HFFc6 (cell line): ENCODE measurements around the gene IGFALS. TPM values are rescaled to one million over a fixed set of nuclear protein-coding genes. Genes with fewer than 3 reads are reported as not detected.
A peak's percentile ranks its signal among the peaks of the same experiment; 100 is the strongest.

Experiments used
- DNase-seq: peaks from one replicate; pipeline ENCODE4 v3.0.0-alpha.2; 2018
- H3K27ac Mint-ChIP-seq: 2 replicates; pipeline ENCODE4 v1.8.0; 2020; ENCODE audit warnings: mild to moderate bottlenecking, mixed read lengths
- H3K27me3 Mint-ChIP-seq: 2 replicates; pipeline ENCODE4 v1.8.0; 2021; ENCODE audit warnings: mild to moderate bottlenecking, moderate library complexity, mixed read lengths; ENCODE audit not compliant: insufficient read depth
- H3K36me3 Mint-ChIP-seq: 2 replicates; pipeline ENCODE4 v1.8.0; 2021; ENCODE audit warnings: low read depth, mixed read lengths
- H3K4me1 Mint-ChIP-seq: 2 replicates; pipeline ENCODE4 v1.8.0; 2020; ENCODE audit warnings: low read depth, mixed read lengths
- H3K4me3 Mint-ChIP-seq: 2 replicates; pipeline ENCODE4 v1.8.0; 2020; ENCODE audit warnings: mild to moderate bottlenecking, moderate library complexity, mixed read lengths
- H3K9me3 Mint-ChIP-seq: 2 replicates; pipeline ENCODE4 v1.8.0; 2020; ENCODE audit warnings: mild to moderate bottlenecking, mixed read lengths
- CTCF ChIP-seq: fragments of 200-600 bp; sonication (generic); IDR thresholded peaks from 2 replicates; pipeline ENCODE4 v1.5.0; 2021; ENCODE audit warnings: antibody characterized with exemption, mild to moderate bottlenecking
- total RNA-seq, 6 experiments: library from RNA; stranded (reverse); fragmentation: NEBNext Ultra II Directional; extraction: Animal tissue kit (Norgen Biotek cat#: 25700); gene quantifications; 2 replicates in 1 of 6; 3 replicates in 5 of 6; pipeline ENCODE4 v1.2.3, GENCODE V29; 2021

IGFALS gene
- total RNA-seq, 6 experiments from 2014 or later, result not detected

- TF ChIP-seq CTCF, result no peak
- Mint-ChIP-seq H3K4me1 (peaks cover 25% of the 10 kb centered on the region), H3K27me3 (peaks cover 3% of the 10 kb centered on the region), H3K36me3 (peaks cover 11% of the 10 kb centered on the region), H3K4me3 (no peak overlapping the region), H3K27ac (no peak overlapping the region), H3K9me3 (no peaks in the 10 kb centered on the region)
- DNase-seq, result no peak
These were observed 36.7 kb upstream of the IGFALS start for GRCh38 chr16:1830213-1830612.

DNA sequence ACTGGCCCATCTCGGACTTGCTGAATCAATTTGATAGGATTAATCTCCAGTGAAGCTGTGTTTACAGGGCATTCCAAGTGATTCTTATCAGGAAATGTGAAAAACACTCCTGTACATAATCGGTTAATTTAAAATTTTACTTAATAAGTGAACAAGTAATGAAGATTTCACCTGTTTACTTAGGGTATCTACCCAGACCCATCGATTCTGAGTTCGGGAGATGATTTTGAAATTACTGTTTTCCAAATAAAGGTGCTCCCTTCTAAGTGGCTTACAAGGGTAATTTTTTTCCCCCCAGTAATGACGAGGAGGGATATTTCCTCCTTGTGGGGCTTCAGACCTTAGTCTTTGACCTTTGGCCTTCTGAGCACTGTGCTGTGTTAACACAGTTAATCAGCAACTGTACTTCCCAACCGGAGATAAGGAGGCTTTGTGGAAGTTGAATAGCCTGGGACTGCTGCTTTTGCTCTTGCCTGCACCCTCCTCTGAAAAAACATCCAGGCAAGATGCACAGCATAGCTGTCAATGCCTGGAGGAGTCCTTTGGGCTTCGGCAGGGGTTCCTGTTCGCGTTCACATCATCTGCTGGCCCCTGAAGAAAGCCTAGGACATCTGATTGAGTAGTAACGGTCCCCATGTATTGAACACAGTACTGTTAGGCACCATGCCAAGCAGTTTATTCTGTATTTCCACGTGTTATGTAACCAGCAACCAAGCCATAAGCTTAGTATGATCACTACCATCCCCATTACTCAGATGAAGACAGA, 35.3 kb upstream of the IGFALS start:
- no peak for TF ChIP-seq CTCF
- H3K27me3 Mint-ChIP-seq, result peaks cover 6% of the 10 kb centered on the region
- DNase-seq, result no peak
- H3K9me3 Mint-ChIP-seq, result no peaks in the 10 kb centered on the region
- peaks cover 34% of the 10 kb centered on the region for H3K4me1 Mint-ChIP-seq
- no peak overlapping the region for H3K27ac Mint-ChIP-seq
- H3K4me3 Mint-ChIP-seq, result peak overlapping the region; percentile 97
- peaks cover 11% of the 10 kb centered on the region for H3K36me3 Mint-ChIP-seq

DNA sequence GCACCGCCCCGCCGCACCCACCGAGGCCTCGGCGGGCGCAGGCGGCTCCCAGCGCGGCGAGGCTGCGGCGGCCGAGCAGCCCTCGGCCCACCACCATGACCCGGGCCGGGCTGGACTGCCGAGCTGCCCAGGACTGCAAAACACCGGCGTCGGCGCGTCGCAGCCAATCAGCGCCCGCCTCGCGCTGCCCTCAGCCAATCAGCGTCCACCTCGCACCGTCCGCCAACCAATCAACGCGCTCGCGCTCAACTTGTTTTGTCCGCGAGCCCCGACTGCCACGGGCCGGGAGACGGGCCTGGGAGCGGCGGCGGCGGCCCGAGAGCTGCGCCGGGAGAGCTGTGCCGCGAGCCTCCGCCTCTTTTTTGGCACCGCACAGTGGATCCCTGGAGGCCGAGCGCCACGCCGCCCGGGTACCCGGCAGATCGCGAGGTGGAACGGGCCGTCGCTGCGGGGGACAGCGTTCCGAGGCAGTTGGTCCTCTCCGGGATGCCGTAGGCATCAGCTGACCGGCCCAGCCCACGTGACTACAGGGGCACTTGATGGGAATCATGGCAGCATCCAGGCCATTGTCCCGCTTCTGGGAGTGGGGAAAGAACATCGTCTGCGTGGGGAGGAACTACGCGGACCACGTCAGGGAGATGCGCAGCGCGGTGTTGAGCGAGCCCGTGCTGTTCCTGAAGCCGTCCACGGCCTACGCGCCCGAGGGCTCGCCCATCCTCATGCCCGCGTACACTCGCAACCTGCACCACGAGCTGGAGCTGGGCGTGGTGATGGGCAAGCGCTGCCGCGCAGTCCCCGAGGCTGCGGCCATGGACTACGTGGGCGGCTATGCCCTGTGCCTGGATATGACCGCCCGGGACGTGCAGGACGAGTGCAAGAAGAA, 33.4 kb upstream of the IGFALS start, which contains the start of the genes FAHD1 and HAGH:
Gene FAHD1 (plus strand): TSS at position 516 of the 883 bp plus-strand sequence. CDS start 33 bp downstream, at position 549.
Gene HAGH (minus strand): TSS at position 135 of the 883 bp plus-strand sequence. CDS start 38 bp downstream, at position 97.
- H3K4me1 Mint-ChIP-seq, result peaks cover 33% of the 10 kb centered on the region
- peaks cover 6% of the 10 kb centered on the region for H3K36me3 Mint-ChIP-seq
- H3K27ac Mint-ChIP-seq, result peak within 1 kb of the TSS; percentile 88
- H3K4me3 Mint-ChIP-seq, result peak within 1 kb of the TSS; percentile 97
- H3K27me3 Mint-ChIP-seq, result peaks cover 3% of the 10 kb centered on the region; the same call in 1 of the 2 replicates
- H3K9me3 Mint-ChIP-seq, result no peaks in the 10 kb centered on the region
- TF ChIP-seq CTCF, result no peak
- DNase-seq, result peak; percentile 92

- Mint-ChIP-seq H3K4me3 (peak overlapping the region; percentile 81), H3K4me1 (peaks cover 33% of the 10 kb centered on the region), H3K36me3 (peaks cover 6% of the 10 kb centered on the region), H3K27me3 (peaks cover 3% of the 10 kb centered on the region; the same call in 1 of the 2 replicates), H3K9me3 (no peaks in the 10 kb centered on the region), H3K27ac (no peak overlapping the region)
- TF ChIP-seq CTCF, result peak; percentile 11; the same call in 1 of the 2 replicates
- DNase-seq, result peak; percentile 6
These were observed 32.6 kb upstream of the IGFALS start for GRCh38 chr16:1825864-1826690.

DNA sequence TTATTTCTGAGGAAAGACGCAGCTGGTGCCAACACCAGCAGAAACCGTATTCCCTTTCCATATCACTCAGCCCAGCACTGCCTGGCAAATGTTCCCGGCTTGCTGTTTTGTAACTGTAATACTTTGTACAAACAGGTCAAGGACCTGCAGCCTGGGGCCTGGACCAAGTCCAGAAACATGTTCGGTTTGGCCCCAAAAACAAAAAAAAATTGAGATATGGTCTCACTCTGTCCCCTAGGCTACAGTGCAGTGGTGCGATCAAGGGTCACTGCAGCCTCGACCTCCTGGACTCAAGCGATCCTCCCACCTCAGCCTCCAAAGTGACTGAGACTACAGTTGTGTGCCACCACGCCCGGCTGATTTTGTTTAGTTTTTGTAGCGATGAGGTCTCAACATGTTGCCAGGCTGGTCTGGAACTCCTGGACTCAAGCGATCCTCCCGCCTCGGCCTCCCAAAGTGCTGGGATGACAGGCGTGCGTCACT, 31.9 kb upstream of the IGFALS start:
- no peak for TF ChIP-seq CTCF
- DNase-seq, result no peak
- Mint-ChIP-seq H3K27me3 (peaks cover 3% of the 10 kb centered on the region; the same call in 1 of the 2 replicates), H3K4me1 (peaks cover 33% of the 10 kb centered on the region), H3K36me3 (peaks cover 6% of the 10 kb centered on the region), H3K27ac (no peak overlapping the region), H3K4me3 (peak overlapping the region; percentile 81), H3K9me3 (no peaks in the 10 kb centered on the region)
